ENCODE measurements around the gene PGLYRP3.
"Not testable (repeated sequence)": the region's sequence is repeated elsewhere in the genome, so short reads cannot be mapped to it uniquely, and the experiment has no call there.

Gene PGLYRP3

GRCh38 chr1:153348511-153349362 lies 36.0 kb upstream of the PGLYRP3 start, which contains the start of gene PGLYRP4:
PGLYRP4 (minus strand) TSS chr1:153348841; CDS start chr1:153347932, 909 bp downstream.
- DNase-seq (ENCODE audit: low spot score): peak; percentile 31

- DNase-seq (ENCODE audit: low spot score): peak; percentile 18
Measured at GRCh38 chr1:153347856-153348255, 35.1 kb upstream of the PGLYRP3 start.

GRCh38 chr1:153347049-153347448 lies 34.3 kb upstream of the PGLYRP3 start:
- peak; percentile 19 for DNase-seq (ENCODE audit: low spot score)

DNA sequence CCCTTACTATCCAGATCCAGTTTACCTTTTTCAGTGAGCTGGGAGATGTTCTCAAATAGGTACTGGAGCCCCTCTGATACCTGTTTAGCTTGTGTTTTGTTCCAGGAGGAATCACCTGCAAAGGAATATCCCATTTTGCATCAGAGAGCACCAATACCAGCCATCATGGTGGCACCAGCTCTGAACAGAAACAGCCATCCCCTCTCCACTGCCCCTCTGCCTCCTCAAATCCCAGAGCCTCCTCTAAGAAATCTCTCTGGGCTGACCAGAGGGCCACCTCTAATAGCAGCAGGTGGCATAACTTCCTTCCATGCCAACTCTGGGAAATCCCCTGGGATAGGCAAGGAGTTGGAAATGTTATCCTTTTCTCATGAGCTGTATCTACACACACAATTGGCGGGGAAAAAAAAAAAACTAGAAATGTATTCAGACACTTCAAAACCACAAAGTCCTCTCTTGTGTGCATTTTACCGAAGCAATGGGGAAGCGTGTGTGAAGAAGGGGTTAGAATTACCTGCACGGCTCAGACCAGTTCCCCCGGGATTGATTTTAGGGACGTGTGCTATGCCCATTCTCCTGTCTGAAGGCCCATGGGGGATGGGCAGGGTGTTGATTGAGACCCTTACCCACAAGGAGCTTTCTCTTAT lies 33.4 kb upstream of the PGLYRP3 start:
- peak; percentile 28 for DNase-seq (ENCODE audit: low spot score)

- peak; percentile 31 for DNase-seq (ENCODE audit: low spot score)
Measured at GRCh38 chr1:153345187-153346076, 32.7 kb upstream of the PGLYRP3 start.

DNA sequence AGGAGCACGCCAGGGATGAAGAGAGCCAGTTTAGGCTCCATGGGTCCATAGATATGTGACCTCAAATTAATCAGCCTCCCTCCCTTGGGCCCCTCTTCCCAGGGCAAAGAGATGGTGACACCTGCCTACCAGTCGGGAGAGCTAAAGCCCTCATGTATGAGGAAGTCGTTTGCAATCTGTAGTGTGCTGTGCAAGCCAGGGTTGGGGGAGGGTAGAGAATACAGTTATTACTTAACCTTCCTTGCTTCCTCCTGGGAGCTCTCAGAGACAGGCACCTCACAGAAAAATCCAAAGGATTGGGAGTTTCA lies 31.9 kb upstream of the PGLYRP3 start:
- peak; percentile 22 for DNase-seq (ENCODE audit: low spot score)

- DNase-seq (ENCODE audit: low spot score): peak; percentile 18
Measured at GRCh38 chr1:153343811-153344717, 31.3 kb upstream of the PGLYRP3 start.

DNA sequence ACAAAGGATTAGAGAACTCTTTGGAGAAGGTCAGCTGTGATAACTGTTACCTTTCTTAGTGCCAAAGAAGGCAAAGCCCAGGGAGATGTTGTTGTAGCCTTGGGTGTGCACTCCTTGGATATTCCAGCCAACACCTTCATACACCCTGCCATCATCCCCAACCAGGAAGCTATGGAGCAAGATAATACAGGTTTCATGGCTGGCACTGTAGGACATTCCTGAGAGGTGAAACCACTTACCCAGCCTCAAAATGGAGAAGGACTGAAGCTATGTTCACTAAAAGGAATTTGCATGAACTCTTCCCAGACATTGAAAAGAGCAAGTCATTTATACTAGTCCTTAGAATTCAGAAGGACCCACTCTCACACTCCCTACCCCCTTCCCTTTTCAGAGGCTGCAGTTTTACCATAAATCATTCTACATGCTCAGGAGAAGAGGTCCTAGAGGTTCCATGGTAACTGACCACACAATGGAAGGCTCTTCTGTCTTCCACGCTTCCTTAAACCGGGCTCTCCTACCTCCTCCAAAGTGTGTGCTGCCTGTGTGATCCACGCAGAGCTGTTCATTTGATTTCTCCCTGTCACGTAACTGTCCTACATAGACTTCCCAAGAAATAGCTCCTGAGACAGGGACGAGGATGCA lies 30.4 kb upstream of the PGLYRP3 start:
- DNase-seq (ENCODE audit: low spot score): no peak

DNA sequence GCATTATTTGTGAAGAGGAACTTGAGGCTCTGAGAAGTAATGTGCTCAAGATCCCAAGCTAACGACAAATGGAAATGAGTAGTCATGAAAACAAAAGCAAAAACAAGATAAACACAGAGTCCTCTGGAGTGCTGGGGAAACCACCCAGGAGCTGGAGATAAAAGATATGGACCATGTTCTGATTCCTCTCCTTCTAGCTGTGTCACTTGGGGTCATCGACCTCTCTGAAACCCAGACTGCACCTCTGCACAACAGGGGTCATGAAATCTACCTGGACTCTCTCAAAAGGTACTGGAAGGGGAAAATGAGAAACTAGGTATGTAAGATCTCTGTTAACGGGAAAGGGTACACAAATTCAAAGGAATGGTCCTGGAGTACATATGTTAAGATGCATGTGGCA lies 29.4 kb upstream of the PGLYRP3 start:
- no peak for DNase-seq (ENCODE audit: low spot score)

- DNase-seq (ENCODE audit: low spot score): no peak
Measured at GRCh38 chr1:153341431-153341934, 28.7 kb upstream of the PGLYRP3 start.

DNA sequence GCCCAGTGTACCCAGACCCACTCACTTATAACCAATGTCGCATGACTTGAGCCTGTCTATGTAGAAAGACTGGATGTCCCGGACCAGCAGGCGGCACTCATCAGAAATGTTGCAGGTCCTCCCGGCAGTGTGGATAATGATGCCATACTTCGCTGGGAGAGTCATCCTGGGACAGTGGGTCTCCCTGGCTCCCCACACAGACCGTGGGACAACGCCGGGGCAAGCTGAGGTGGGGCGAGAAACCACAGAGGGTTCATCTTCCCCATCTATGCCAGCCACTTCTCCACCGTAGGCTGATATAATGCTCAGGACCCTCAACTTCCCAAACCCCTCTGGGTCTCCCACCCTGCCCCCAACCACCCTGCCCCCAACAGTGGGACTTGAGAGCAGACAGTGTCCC lies 27.6 kb upstream of the PGLYRP3 start:
- no peak for DNase-seq (ENCODE audit: low spot score)

DNA sequence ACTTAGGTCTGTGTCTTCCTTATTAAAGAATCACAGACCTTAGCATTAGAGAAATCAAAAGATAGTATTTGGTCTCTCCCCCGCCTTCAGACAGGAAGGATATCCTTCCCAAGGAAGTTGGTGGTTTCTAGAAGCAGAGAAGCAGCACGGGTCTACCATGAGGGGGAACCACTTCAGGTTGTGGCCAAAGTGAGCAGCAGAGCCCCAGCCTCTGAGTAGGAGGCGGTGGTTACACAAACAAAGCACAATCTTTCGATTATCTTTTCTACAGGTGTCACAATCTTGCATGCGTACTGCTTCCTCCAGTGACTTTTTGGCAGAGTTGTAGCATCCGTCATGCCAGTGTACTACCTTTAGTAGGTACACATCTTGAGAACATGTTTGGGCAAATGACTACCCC lies 27.1 kb upstream of the PGLYRP3 start:
- no peak for DNase-seq (ENCODE audit: low spot score)

DNA sequence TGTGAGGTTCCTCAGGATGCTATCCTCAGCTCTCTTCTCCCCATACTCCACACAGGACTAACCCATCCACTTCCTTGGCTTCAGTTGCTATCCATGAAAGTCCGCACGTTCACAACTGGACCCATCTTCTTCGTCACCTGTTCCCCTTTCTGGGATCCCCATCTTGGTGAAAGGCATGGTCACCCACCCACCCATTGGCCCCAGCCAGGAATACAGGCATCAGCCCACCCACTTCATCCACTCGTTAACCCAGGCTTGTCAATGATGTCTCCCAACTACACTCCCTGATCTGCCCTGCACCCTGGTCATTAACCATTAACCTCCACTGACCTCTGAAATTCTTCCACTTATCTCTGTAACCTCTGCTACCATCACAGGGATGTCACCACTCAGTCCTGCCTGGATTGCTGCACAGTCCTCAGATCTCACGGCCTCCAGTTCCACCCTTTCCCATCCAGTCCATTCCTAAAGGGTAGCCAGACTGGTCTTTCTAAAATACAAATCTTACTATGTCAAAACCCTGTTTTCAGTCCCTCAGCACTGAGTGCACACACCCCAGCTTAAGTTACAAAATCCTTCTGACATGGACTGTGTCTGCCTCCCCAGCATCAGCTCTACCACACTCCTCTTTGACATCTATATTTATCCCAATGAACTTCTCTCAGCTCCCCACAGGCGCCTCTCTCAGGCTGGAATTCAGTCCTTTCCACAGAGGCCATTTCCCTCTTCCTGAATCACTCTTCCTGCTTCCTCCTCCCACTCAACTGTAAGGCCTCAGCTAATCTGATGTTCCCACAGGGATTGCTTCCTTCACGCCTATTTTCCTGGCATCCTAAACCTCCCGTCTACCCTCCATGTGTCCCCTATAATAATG lies 25.5 kb upstream of the PGLYRP3 start:
- DNase-seq (ENCODE audit: low spot score): no peak

- no peak for DNase-seq (ENCODE audit: low spot score)
Measured at GRCh38 chr1:153336650-153337049, 23.9 kb upstream of the PGLYRP3 start.

DNA sequence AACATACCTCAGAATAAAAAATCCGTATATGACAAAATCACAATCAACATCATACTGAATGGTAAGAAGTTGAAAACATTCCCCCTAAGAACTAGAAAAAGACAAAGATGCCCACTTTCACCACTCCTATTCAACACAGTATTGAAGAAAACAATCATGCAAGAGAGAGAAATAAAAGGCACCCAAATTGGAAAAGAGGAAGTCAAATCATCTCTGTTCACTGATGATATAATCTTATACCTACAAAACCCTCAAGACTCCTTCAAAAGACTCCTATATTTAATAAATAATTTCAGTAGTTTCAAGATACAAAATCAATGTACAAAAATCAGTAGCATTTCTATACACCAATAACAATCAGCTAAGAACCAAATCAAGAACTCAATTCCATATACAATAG lies 21.1 kb upstream of the PGLYRP3 start:
- no peak for DNase-seq (ENCODE audit: low spot score)

DNA sequence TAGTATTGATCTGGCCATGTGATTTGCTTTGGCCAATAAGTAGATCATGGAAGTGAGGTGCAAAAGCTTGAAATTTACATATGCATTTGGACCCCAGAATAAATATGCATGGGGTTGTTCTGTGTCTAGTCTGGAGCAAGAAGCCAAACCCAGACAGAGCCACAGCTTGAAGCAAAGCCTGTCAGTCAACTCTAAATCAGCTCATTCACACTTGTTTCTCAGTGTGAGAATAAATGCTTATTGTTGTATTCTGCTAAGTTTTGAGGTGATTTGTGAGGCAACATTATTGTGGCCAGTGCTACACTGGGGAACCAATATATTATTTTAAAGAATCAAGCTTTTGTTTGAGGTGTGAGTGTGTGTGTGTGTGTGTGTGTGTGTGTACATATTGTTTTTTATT lies 12.2 kb upstream of the PGLYRP3 start:
- DNase-seq (ENCODE audit: low spot score): no peak

GRCh38 chr1:153322568-153322967 lies 9.8 kb upstream of the PGLYRP3 start:
- DNase-seq (ENCODE audit: low spot score): no peak

GRCh38 chr1:153318145-153318544 lies 5.4 kb upstream of the PGLYRP3 start:
- DNase-seq (ENCODE audit: low spot score): not testable (repeated sequence)

- DNase-seq (ENCODE audit: low spot score): not testable (repeated sequence)
Measured at GRCh38 chr1:153316013-153316412, 3.3 kb upstream of the PGLYRP3 start.

DNA sequence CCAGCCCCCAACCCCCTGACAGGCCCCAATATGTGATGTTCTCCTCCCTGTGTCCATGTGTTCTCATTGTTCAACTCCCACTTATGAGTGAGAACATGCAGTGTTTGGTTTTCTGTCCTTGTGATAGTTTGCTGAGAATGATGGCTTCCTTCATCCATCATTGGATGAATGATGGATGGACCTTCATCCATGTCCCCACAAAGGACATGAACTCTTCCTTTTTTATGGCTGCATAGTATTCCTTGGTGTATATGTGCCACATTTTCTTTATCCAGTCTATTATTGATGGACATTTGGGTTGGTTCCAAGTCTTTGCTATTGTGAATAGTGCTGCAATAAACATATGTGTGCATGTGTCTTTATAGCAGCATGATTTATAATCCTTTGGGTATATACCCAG lies 1.6 kb upstream of the PGLYRP3 start:
- not testable (repeated sequence) for DNase-seq (ENCODE audit: low spot score)
